Measurements from ENCODE around the gene APBB2.
A peak's percentile ranks its signal among the peaks of the same experiment; 100 is the strongest.

DNA sequence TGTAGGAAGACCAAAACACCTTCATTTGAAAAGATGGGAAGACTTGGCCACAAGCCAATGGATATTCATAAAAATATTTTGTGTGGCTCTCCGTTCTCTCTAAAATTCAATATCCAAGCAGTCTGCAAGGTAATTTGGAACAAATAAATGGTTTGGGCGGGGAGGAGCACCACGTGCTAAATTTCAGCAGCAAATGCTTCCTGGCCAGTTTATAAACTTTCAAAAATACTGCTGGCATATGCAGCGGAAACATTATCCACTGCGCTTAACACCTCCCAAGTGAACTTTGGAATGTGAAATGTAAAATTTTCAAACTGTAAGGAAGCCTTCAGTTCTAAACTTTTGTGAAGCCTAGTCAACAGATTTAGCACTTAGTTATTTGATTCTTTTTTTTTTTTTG is 273.6 kb downstream of the APBB2 start:
- TF ChIP-seq POLR2A (IDR thresholded peaks at IDR 0.05) (no peak), EP300 (IDR thresholded peaks at IDR 0.05) (peak in 1 of 2 donors; percentile 18)
- TF ChIP-seq, protein P1, sequence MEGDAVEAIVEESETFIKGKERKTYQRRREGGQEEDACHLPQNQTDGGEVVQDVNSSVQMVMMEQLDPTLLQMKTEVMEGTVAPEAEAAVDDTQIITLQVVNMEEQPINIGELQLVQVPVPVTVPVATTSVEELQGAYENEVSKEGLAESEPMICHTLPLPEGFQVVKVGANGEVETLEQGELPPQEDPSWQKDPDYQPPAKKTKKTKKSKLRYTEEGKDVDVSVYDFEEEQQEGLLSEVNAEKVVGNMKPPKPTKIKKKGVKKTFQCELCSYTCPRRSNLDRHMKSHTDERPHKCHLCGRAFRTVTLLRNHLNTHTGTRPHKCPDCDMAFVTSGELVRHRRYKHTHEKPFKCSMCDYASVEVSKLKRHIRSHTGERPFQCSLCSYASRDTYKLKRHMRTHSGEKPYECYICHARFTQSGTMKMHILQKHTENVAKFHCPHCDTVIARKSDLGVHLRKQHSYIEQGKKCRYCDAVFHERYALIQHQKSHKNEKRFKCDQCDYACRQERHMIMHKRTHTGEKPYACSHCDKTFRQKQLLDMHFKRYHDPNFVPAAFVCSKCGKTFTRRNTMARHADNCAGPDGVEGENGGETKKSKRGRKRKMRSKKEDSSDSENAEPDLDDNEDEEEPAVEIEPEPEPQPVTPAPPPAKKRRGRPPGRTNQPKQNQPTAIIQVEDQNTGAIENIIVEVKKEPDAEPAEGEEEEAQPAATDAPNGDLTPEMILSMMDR (IDR thresholded peaks at IDR 0.05) = no peak

All from tibial nerve (tissue), 4 donors.